Stimulated activated CD4-positive, alpha-beta T cell treated with anti-CD3 and anti-CD28 coated beads, Interleukin-2, amount 100 ng/mL, for 24 hours (primary cell): ENCODE data around the gene GBP2.

Source experiments
- DNase-seq, 2 donors: peaks; one replicate each; pipeline ENCODE4 v3.0.0-alpha.2; 2020

Gene GBP2

DNA sequence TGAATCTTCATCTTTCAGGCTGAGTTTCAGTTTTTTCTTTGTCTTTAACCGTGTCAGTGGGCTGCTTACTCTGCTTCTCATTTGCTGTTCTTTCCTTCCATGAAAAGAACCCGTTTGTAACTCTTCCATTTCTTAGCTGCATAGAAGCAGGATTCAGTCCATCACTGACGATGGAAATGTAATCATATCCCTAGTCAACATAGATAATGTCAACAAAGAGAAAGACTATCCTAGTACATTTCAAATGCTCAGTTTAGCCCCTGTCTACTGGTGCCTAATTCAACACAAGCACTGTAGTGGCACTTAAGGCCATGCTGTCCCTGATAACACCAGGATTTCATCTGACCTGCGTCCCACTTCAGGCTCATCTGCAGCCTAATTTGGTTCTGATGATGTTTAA is 61.3 kb downstream of the GBP2 start:
- DNase-seq: no peak

DNA sequence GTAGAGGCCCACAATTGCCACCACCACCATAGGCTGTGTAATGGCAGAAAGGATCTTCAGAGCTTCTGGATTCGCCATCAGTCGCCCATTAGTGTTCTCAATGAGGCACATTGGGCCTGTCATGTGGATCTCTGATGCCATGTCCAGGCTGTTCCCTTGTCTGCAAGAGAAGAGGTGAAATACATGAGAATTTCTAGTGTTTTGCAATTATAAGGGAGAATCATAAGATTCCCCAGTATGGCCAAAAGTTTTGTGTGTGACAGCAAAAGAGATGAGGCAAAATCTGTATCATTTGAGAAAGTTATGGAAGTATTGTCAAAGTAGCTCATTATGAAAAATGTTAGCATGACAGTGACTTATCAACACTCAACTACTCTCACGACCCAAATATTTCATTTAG is 62.8 kb downstream of the GBP2 start:
- no peak for DNase-seq

DNA sequence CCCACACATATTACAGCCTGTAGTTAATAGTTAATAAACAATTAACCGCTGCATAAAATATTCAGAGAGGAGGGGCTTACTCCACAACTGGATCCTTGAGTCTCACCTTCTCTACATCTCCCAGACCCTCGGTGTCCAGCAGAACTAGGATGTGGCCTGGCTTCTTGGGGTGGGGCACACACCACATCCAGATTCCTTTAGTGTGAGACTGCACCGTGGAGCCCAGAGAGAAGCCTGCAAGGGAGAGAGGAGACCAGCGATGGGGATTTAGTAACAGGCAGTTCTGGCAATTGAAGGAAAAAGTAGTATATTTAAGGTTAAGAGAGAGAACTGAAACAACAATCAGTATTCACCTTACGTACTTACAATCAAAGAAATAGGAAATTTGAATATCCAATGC is 65.8 kb downstream of the GBP2 start:
- no peak for DNase-seq
